LNCaP clone FGC (cell line): ENCODE data around the gene WARS2.

Source experiments
- DNase-seq: peaks from one replicate; pipeline ENCODE4 v3.0.0-alpha.2; 2011; ENCODE audit warnings: low read depth
- H3K4me3 ChIP-seq: 2 replicates; pipeline ENCODE4 v1.5.1; 2011; ENCODE audit warnings: mild to moderate bottlenecking, low read depth, low read length, control low read depth
- CTCF ChIP-seq: IDR thresholded peaks from 2 replicates; pipeline ENCODE4 v1.5.1; 2012; ENCODE audit warnings: mild to moderate bottlenecking; ENCODE audit not compliant: control insufficient read depth, insufficient read depth; ENCODE audit errors: extremely low read depth

WARS2 gene

DNA sequence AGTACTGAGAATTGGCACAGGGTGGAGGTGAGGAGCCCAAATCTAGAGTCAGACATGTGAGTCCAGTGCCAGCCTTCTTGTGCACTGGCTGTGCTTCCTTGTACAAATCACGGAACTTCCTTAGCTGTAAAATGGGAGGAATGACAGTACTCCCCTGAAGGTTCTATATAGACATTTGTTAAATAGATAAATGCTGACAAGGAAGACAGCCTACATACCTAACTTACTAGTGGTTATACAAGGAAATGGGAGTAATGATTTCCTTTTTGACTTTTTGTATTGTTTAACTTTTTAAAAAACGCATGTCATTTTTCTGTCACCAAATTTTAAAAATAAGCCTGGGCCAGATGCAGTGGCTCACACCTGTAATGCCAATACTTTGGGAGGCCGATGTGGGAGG, 50.2 kb downstream of the WARS2 start:
- DNase-seq, result no peak
- no peak for TF ChIP-seq CTCF
- no peak overlapping the region for H3K4me3 ChIP-seq

DNA sequence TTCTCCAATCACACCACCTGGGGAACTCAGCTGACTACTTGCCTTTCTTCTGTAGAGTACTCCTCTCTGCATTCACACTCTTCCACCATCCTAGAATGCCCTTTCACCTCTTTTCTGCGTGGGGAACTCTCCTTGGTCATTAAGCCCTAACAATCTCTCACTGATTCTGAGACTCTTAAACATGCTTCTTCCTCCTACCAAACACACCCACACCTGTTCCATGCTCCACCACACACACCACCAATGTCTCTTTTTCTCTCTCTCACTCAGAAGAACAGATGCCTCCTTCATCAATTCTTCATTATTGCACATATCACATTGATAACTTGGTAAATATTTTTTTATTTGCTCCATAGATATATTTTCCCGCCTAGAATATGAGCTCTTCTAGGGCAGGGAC, 53.6 kb downstream of the WARS2 start:
- DNase-seq, result no peak
- TF ChIP-seq CTCF, result no peak
- H3K4me3 ChIP-seq, result no peak overlapping the region

GRCh38 chr1:119084798-119085197, 55.7 kb downstream of the WARS2 start:
- no peak for TF ChIP-seq CTCF

GRCh38 chr1:119083980-119084379, 56.5 kb downstream of the WARS2 start:
- no peak overlapping the region for H3K4me3 ChIP-seq
- no peak for DNase-seq
- no peak for TF ChIP-seq CTCF

More at GRCh38 chr1:119084798-119085197, 55.7 kb downstream of the WARS2 start:
- no peak overlapping the region for H3K4me3 ChIP-seq
- DNase-seq, result no peak

DNA sequence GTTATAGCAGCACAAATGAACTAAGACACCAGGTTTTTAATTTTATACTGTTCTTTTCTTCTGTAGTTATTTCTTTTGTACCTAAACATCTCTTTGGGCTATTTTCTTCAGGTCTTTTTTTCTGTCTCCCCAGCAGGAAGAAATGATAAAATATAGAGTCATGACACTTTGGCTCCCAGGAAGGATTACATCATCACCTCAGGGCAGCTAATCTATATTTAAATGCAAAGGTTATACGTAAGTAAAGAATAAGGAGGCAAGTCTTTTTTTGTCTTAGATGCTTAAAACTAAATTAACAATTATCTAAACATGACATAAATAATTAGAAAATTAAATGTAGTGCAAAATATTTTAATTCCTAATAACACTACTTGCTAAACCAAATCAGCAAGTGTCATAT, 57.0 kb downstream of the WARS2 start:
- no peak overlapping the region for H3K4me3 ChIP-seq
- DNase-seq, result no peak

GRCh38 chr1:119081700-119082099, 58.8 kb downstream of the WARS2 start:
- no peak overlapping the region for H3K4me3 ChIP-seq
- TF ChIP-seq CTCF, result no peak
- DNase-seq, result no peak

More for the DNA sequence above, 57.0 kb downstream of the WARS2 start:
- no peak for TF ChIP-seq CTCF

DNA sequence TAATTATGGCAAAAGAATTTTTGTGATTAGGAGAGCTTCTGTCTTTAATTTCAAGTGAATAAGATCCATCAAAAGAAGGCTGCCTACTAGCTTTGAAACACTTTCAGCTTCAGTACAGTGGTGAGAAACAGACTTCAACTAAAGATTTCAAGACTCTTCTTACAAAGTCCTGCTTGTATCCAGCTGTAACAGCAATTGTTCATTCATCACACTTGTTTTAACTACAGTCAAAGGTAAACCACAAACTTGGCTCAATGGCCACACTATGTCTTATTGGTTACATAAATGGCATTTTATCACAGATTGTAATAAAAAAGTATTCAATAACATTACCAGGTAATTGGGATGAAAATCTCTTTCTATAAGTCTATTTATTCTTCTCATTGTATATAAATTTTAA, 59.2 kb downstream of the WARS2 start:
- H3K4me3 ChIP-seq, result no peak overlapping the region

More for the DNA sequence above, 59.2 kb downstream of the WARS2 start:
- DNase-seq, result no peak
- TF ChIP-seq CTCF, result no peak
